Smooth muscle cell (in vitro differentiated cells): ENCODE data around the gene RTTN. TPM values are rescaled to one million over a fixed set of nuclear protein-coding genes. Genes with fewer than 3 reads are reported as not detected.

ENCODE experiments used
- DNase-seq: peaks from one replicate; lab custom pipeline; 2025; ENCODE audit not compliant: unreplicated experiment; lab: John Stamatoyannopoulos, UW
- H2AFZ ChIP-seq: fragments of 200-600 bp; sonication (generic); 2 replicates; pipeline ENCODE4 v1.6.0; 2016; ENCODE audit warnings: antibody characterized with exemption, low read depth, mild to moderate bottlenecking
- H3F3A ChIP-seq: fragments of 200-600 bp; sonication (generic); 2 replicates; pipeline ENCODE4 v1.6.0; 2017; ENCODE audit warnings: antibody characterized with exemption, low read depth
- H3K27ac ChIP-seq: fragments of 200-600 bp; sonication (generic); 2 replicates; pipeline ENCODE4 v1.5.1; 2016; ENCODE audit warnings: low read depth, mild to moderate bottlenecking
- H3K27me3 ChIP-seq: fragments of 200-600 bp; sonication (generic); 2 replicates; pipeline ENCODE4 v1.6.1; 2016; ENCODE audit warnings: low read depth, mild to moderate bottlenecking
- H3K36me3 ChIP-seq: fragments of 200-600 bp; sonication (generic); 2 replicates; pipeline ENCODE4 v1.5.1; 2016; ENCODE audit warnings: low read depth
- H3K4me1 ChIP-seq: fragments of 200-600 bp; sonication (generic); 2 replicates; pipeline ENCODE4 v1.5.1; 2016; ENCODE audit warnings: low read depth
- H3K4me2 ChIP-seq: fragments of 200-600 bp; sonication (generic); 2 replicates; pipeline ENCODE4 v1.6.0; 2016; ENCODE audit warnings: mild to moderate bottlenecking
- H3K4me3 ChIP-seq: fragments of 200-600 bp; sonication (generic); 2 replicates; pipeline ENCODE4 v1.5.1; 2016; ENCODE audit warnings: mild to moderate bottlenecking
- H3K79me2 ChIP-seq: fragments of 200-600 bp; sonication (generic); 2 replicates; pipeline ENCODE4 v1.6.0; 2016; ENCODE audit warnings: low read depth, mild to moderate bottlenecking
- H3K9ac ChIP-seq: fragments of 200-600 bp; sonication (generic); 2 replicates; pipeline ENCODE4 v1.6.0; 2016; ENCODE audit warnings: low read depth
- H3K9me3 ChIP-seq: fragments of 200-600 bp; sonication (generic); replicated peaks from 2 replicates; pipeline ENCODE4 v1.5.1; 2016; ENCODE audit warnings: low read depth
- H4K20me1 ChIP-seq: fragments of 200-600 bp; sonication (generic); 2 replicates; pipeline ENCODE4 v1.6.0; 2016; ENCODE audit warnings: low read depth
- CTCF ChIP-seq: fragments of 200-600 bp; sonication (generic); IDR thresholded peaks from 2 replicates; pipeline ENCODE4 v1.5.1; 2017; ENCODE audit warnings: borderline replicate concordance, mild to moderate bottlenecking, antibody characterized with exemption; ENCODE audit not compliant: insufficient read depth, poor library complexity, severe bottlenecking
- WGBS: methylation state at CpG from one replicate; pipeline ENCODE4 v1.1.7; 2016; ENCODE audit warnings: low lambda C conversion rate; 5-methylcytosine and 5-hydroxymethylcytosine counted together
- polyA plus RNA-seq: library from polyadenylated mRNA; unstranded; fragments of >200 nt; fragmentation: Nextera tagmentation; extraction: Ambion mirVana; gene quantifications from 2 replicates; pipeline ENCODE4 v1.2.1, GENCODE V29; 2016
- total RNA-seq: library from RNA; depleted of rRNA; stranded (reverse); fragments of >200 nt; gene quantifications from 2 replicates; pipeline ENCODE4 v1.2.3, GENCODE V29; 2014

Gene RTTN
- total and polyA plus RNA-seq, 2 experiments from 2014 or later = 3.6 to 17.3 TPM

GRCh38 chr18:70036771-70037347 lies 168.6 kb downstream of the RTTN start:
- TF ChIP-seq CTCF = no peak
- Histone ChIP-seq H4K20me1 (no peaks in the 10 kb centered on the region), H3K9ac (no peak overlapping the region), H3K27ac (no peak overlapping the region), H3K4me3 (no peak overlapping the region), H3K4me1 (no peaks in the 10 kb centered on the region), H3F3A (no peaks in the 10 kb centered on the region), H2AFZ (no peak overlapping the region), H3K9me3 (no peaks in the 10 kb centered on the region), H3K4me2 (no peak overlapping the region), H3K79me2 (no peaks in the 10 kb centered on the region), H3K36me3 (no peaks in the 10 kb centered on the region), H3K27me3 (no peaks in the 10 kb centered on the region)
- WGBS = 98% methylated on average over 8 of the region's 8 CpGs
- DNase-seq = no peak

- no peak overlapping the region for H3K4me2 ChIP-seq
- H4K20me1 ChIP-seq = no peaks in the 10 kb centered on the region
- no peak overlapping the region for H3K9ac ChIP-seq
- DNase-seq = no peak
- no peaks in the 10 kb centered on the region for H3K27me3 ChIP-seq
- no peaks in the 10 kb centered on the region for H3K36me3 ChIP-seq
- H3K4me3 ChIP-seq = no peak overlapping the region
- H3K9me3 ChIP-seq = no peaks in the 10 kb centered on the region
- no peaks in the 10 kb centered on the region for H3K4me1 ChIP-seq
- H2AFZ ChIP-seq = no peak overlapping the region
- no peaks in the 10 kb centered on the region for H3K79me2 ChIP-seq
- TF ChIP-seq CTCF = no peak
- H3K27ac ChIP-seq = no peak overlapping the region
- no peaks in the 10 kb centered on the region for H3F3A ChIP-seq
- WGBS = 95% methylated on average over 2 of the region's 2 CpGs
These were observed 169.3 kb downstream of the RTTN start for GRCh38 chr18:70036168-70036567.

GRCh38 chr18:70031221-70031620 lies 174.3 kb downstream of the RTTN start:
- Histone ChIP-seq H3K9ac (no peak overlapping the region), H3K36me3 (peaks cover 5% of the 10 kb centered on the region), H3K9me3 (no peaks in the 10 kb centered on the region), H3K4me3 (no peak overlapping the region), H3K4me2 (no peak overlapping the region), H4K20me1 (no peaks in the 10 kb centered on the region), H3K27ac (no peak overlapping the region), H3K79me2 (no peaks in the 10 kb centered on the region), H3K4me1 (no peaks in the 10 kb centered on the region), H3K27me3 (no peaks in the 10 kb centered on the region), H2AFZ (no peak overlapping the region), H3F3A (no peaks in the 10 kb centered on the region)
- WGBS = over 99% methylated on average over 4 of the region's 4 CpGs
- DNase-seq = no peak
- no peak for TF ChIP-seq CTCF

- Histone ChIP-seq H4K20me1 (no peaks in the 10 kb centered on the region), H3K4me3 (no peak overlapping the region), H2AFZ (no peak overlapping the region), H3K9me3 (no peaks in the 10 kb centered on the region), H3K27me3 (no peaks in the 10 kb centered on the region), H3K9ac (no peak overlapping the region), H3K27ac (no peak overlapping the region), H3F3A (no peaks in the 10 kb centered on the region), H3K4me2 (no peak overlapping the region), H3K36me3 (peaks cover 5% of the 10 kb centered on the region), H3K79me2 (no peaks in the 10 kb centered on the region), H3K4me1 (no peaks in the 10 kb centered on the region)
- WGBS = 83% methylated on average over 1 of the region's 1 CpG
- no peak for TF ChIP-seq CTCF
- DNase-seq = no peak
These were observed 174.8 kb downstream of the RTTN start for GRCh38 chr18:70030728-70031127.
